GM12891 (cell line): ENCODE data around the gene BCL11A.

Experiments
- PAX5 ChIP-seq: IDR thresholded peaks from 2 replicates; pipeline ENCODE4 v1.6.1; 2011; ENCODE audit warnings: low read length, moderate library complexity, mild to moderate bottlenecking; ENCODE audit not compliant: insufficient read depth, severe bottlenecking
- POLR2A ChIP-seq: IDR thresholded peaks from 2 replicates; pipeline ENCODE4 v1.6.1; 2011; ENCODE audit warnings: low read depth, low read length, control low read depth
- POLR2AphosphoS5 ChIP-seq: IDR thresholded peaks from 2 replicates; pipeline ENCODE4 v1.6.1; 2011; ENCODE audit warnings: low read depth, low read length, control low read depth
- POU2F2 ChIP-seq: IDR thresholded peaks from 2 replicates; pipeline ENCODE4 v1.6.1; 2011; ENCODE audit warnings: low read depth, mild to moderate bottlenecking, control low read depth, low read length, moderate library complexity
- SPI1 ChIP-seq: IDR thresholded peaks from 2 replicates; pipeline ENCODE4 v1.6.1; 2011; ENCODE audit warnings: low read depth, low read length, control low read depth
- TAF1 ChIP-seq: IDR thresholded peaks from 2 replicates; pipeline ENCODE4 v1.6.1; 2011; ENCODE audit warnings: low read depth, low read length, control low read depth

- TF ChIP-seq POLR2A (no peak), POLR2AphosphoS5 (no peak), TAF1 (no peak), SPI1 (no peak), POU2F2 (no peak), PAX5 (no peak)
These were observed 148.1 kb downstream of the BCL11A start for GRCh38 chr2:60405271-60405919.
